HG02938 (cell line): ENCODE measurements around the gene IRX6.

Experiments used
- ATAC-seq: cut with Tn5 transposase; IDR thresholded peaks from one replicate; pipeline ENCODE4 v1.9.1; 2021; ENCODE audit warnings: mild to moderate bottlenecking, moderate library complexity; ENCODE audit not compliant: unreplicated experiment

Gene IRX6

GRCh38 chr16:55322327-55322726 lies 1.7 kb upstream of the IRX6 start:
- ATAC-seq: no peak

GRCh38 chr16:55324285-55325079 lies 479 bp downstream of the IRX6 start:
- no peak for ATAC-seq

GRCh38 chr16:55325080-55325447 lies 1.1 kb downstream of the IRX6 start:
- no peak for ATAC-seq

GRCh38 chr16:55325458-55326109 lies 1.6 kb downstream of the IRX6 start:
- ATAC-seq: no peak

GRCh38 chr16:55326261-55327092 lies 2.5 kb downstream of the IRX6 start:
- ATAC-seq: no peak

GRCh38 chr16:55328611-55329569 lies 4.9 kb downstream of the IRX6 start:
- no peak for ATAC-seq

GRCh38 chr16:55329791-55330428 lies 5.9 kb downstream of the IRX6 start:
- no peak for ATAC-seq

- no peak for ATAC-seq
Measured at GRCh38 chr16:55330781-55331647, 7.0 kb downstream of the IRX6 start.

GRCh38 chr16:55331648-55332185 lies 7.7 kb downstream of the IRX6 start:
- ATAC-seq: no peak

GRCh38 chr16:55333684-55334083 lies 9.7 kb downstream of the IRX6 start:
- ATAC-seq: no peak

GRCh38 chr16:55338646-55339045 lies 14.6 kb downstream of the IRX6 start:
- no peak for ATAC-seq

- no peak for ATAC-seq
Measured at GRCh38 chr16:55340445-55340844, 16.4 kb downstream of the IRX6 start.

- ATAC-seq: no peak
Measured at GRCh38 chr16:55341681-55342080, 17.7 kb downstream of the IRX6 start.

- ATAC-seq: no peak
Measured at GRCh38 chr16:55346475-55346874, 22.5 kb downstream of the IRX6 start.

- ATAC-seq: no peak
Measured at GRCh38 chr16:55349867-55350266, 25.9 kb downstream of the IRX6 start.

GRCh38 chr16:55350984-55351383 lies 27.0 kb downstream of the IRX6 start:
- ATAC-seq: no peak

GRCh38 chr16:55351936-55352335 lies 27.9 kb downstream of the IRX6 start:
- no peak for ATAC-seq

GRCh38 chr16:55357241-55357640 lies 33.2 kb downstream of the IRX6 start:
- no peak for ATAC-seq

- ATAC-seq: no peak
Measured at GRCh38 chr16:55359946-55360345, 35.9 kb downstream of the IRX6 start.
